Ovary (tissue), 9 donors: ENCODE measurements around the gene MACROH2A1. TPM values are rescaled to one million over a fixed set of nuclear protein-coding genes. Genes with fewer than 3 reads are reported as not detected.

Source experiments
- DNase-seq, 5 donors: peaks; one replicate each; pipeline ENCODE4 v3.0.0-alpha.2; 2019 to 2020
- H3K27ac ChIP-seq, 2 donors: fragments of 200-600 bp; one replicate each; pipeline versions ENCODE4 v1.5.1 to v1.8.0; 2019 to 2022
- H3K27me3 ChIP-seq: fragments of 200-600 bp; one replicate; pipeline ENCODE4 v1.8.0; 2022
- H3K36me3 ChIP-seq: fragments of 200-600 bp; sonication (generic); one replicate; pipeline ENCODE4 v1.5.1; 2019
- H3K4me1 ChIP-seq: one replicate; pipeline ENCODE4 v1.8.1; 2013; ENCODE audit warnings: mild to moderate bottlenecking, moderate library complexity; ENCODE audit not compliant: insufficient read depth
- H3K4me3 ChIP-seq: fragments of 200-600 bp; sonication (generic); one replicate; pipeline ENCODE4 v1.5.1; 2017
- H3K9me3 ChIP-seq, 2 donors: fragments of 200-600 bp in 1 of 2; sonication (generic) in 1 of 2; one replicate each; pipeline versions ENCODE4 v1.5.1 to v1.8.1; 2013 to 2019; ENCODE audit warnings: mild to moderate bottlenecking in 1 of 2, moderate library complexity in 1 of 2
- CTCF ChIP-seq, 3 donors: fragments of 450-650 bp in 2 of 3; fragments of 200-600 bp in 1 of 3; IDR thresholded peaks; one replicate each; pipeline versions ENCODE4 v1.5.1 to v1.8.0; 2016 to 2022; ENCODE audit warnings: antibody characterized with exemption in 3 of 3, mild to moderate bottlenecking in 1 of 3
- EP300 ChIP-seq: sonication (generic); formaldehyde crosslinking; IDR thresholded peaks from one replicate; pipeline ENCODE4 v1.6.1; 2017; ENCODE audit warnings: antibody characterized with exemption
- POLR2A ChIP-seq: fragments of 450-650 bp; IDR thresholded peaks from one replicate; pipeline ENCODE4 v1.6.1; 2017; ENCODE audit warnings: antibody characterized with exemption, mild to moderate bottlenecking, moderate library complexity
- WGBS, 3 donors: extraction: QIAGEN DNeasy Blood & Tissue Kit in 1 of 3; methylation state at CpG; one replicate each; pipeline versions ENCODE4 v1.1.5 to v1.1.7; 2013 to 2017; 5-methylcytosine and 5-hydroxymethylcytosine counted together
- intact Hi-C, 4 donors: fragments of 100-400 bp; cut with DNase I; formaldehyde crosslinking; loops; one replicate each; pipeline versions ENCODE4 v1.11.0 to v1.15.1; 2022 to 2023
- polyA plus RNA-seq, 2 donors: library from polyadenylated mRNA; stranded (reverse); fragments of 200-250 nt in 1 of 2; fragments of 350-450 nt in 1 of 2; fragmentation: Illumina TruSeq in 1 of 2; extraction: RNeasy Lipid Tissue Mini Kit (QIAGEN cat#74804) in 1 of 2; gene quantifications; one replicate each; pipeline ENCODE4 v1.2.3, GENCODE V29; 2013 to 2014
- total RNA-seq, 7 donors: library from RNA; depleted of rRNA in 2 of 7; stranded (reverse); fragments of >200 nt in 2 of 7; fragmentation: NEBNext Ultra II Directional in 3 of 7; extraction: Animal tissue kit (Norgen Biotek cat#: 25700) in 3 of 7; gene quantifications; one replicate each; pipeline versions ENCODE4 v1.1.0 to v1.2.4, GENCODE V29; 2016 to 2023
- donor health status: DM: no; HTN: no; CAD: no; lungs with moderate emphysema.
- donor health status: DM: no; HTN: no; CAD: no.
- donor health status: Bipolar disorder and iron deficiency.
- donor health status: DM: yes; HTN: yes; CAD: no.
- donor health status: DM: no; HTN: no; CAD: no.
- donor health status: DM: yes; HTN: yes; CAD: no.

Gene MACROH2A1
- total and polyA plus RNA-seq, 9 donors, result 71.7 to 157 (median 102) TPM

DNA sequence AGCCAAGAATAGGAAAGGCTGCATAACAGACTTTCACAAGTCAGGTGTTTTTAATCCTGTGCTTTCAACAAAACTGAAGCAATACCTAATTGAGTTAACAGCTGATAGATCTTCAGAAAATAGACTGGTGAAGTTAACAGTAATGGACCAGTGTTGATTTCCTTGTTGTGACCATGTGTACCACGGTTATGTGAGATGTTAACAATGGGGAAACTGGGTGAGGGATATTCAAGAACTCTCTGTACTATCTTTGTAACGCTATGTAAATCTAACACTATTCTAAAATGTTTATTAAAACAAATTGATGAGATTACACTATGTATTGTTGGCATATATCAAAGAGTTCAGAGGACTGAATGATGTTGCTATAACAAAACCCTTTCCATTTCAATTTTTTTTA, 36.9 kb downstream of the MACROH2A1 start:
- Histone ChIP-seq H3K36me3 (no peaks in the 10 kb centered on the region), H3K4me3 (no peak overlapping the region), H3K4me1 (peaks cover 2% of the 10 kb centered on the region), H3K9me3 (no peaks in the 10 kb centered on the region), H3K27me3 (no peaks in the 10 kb centered on the region), H3K27ac (no peak overlapping the region)
- WGBS, 3 donors, result 86 to 94% (median 93%) methylated on average over 2 of the region's 2 CpGs
- no peak for DNase-seq
- TF ChIP-seq CTCF (IDR thresholded peaks at IDR 0.05) (no peak), EP300 (no peak), POLR2A (no peak)
- intact Hi-C loops, result no loop called here

GRCh38 chr5:135360278-135361274, 38.5 kb downstream of the MACROH2A1 start:
- Histone ChIP-seq H3K4me3 (no peak overlapping the region), H3K27ac (no peak overlapping the region), H3K4me1 (peaks cover 10% of the 10 kb centered on the region), H3K27me3 (no peaks in the 10 kb centered on the region), H3K9me3 (no peaks in the 10 kb centered on the region), H3K36me3 (no peaks in the 10 kb centered on the region)
- DNase-seq, result no peak
- WGBS, 3 donors, result 84 to 88% (median 85%) methylated on average over 16 of the region's 16 CpGs
- TF ChIP-seq EP300 (no peak), CTCF (IDR thresholded peaks at IDR 0.05) (no peak), POLR2A (no peak)
- intact Hi-C loops, result no loop called here

- no peak for TF ChIP-seq CTCF (IDR thresholded peaks at IDR 0.05)
- intact Hi-C loops, result no loop called here
- no peak overlapping the region for H3K27ac ChIP-seq
- H3K4me1 ChIP-seq, result peaks cover 10% of the 10 kb centered on the region
- no peaks in the 10 kb centered on the region for H3K9me3 ChIP-seq
- WGBS, 3 donors, result 67 to 74% (median 68%) methylated on average over 8 of the region's 8 CpGs
- no peak overlapping the region for H3K4me3 ChIP-seq
- H3K36me3 ChIP-seq, result no peaks in the 10 kb centered on the region
- no peaks in the 10 kb centered on the region for H3K27me3 ChIP-seq
- no peak for DNase-seq
These were observed 39.5 kb downstream of the MACROH2A1 start for GRCh38 chr5:135359374-135360165.

DNA sequence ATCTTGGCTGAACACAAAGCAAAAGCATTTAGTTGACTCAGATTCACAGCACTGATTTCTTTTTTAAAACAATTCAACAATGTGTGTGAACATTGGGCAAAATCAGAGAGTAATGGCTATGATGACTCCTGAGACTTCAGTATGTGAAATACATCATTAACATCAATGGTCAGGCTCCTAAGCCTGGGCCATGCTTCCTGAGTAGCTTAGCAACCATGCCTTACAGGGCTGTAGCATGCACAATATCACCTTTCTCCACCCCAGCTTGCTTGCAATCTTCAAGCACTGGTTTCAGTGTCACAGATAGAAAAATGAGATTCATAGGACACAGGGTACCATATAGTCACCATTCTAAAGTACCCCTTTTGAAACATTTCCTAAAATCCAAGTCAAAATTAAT, 41.3 kb downstream of the MACROH2A1 start:
- TF ChIP-seq CTCF (IDR thresholded peaks at IDR 0.05) (no peak), EP300 (no peak), POLR2A (no peak)
- no peak overlapping the region for H3K4me3 ChIP-seq
- no peak for DNase-seq
- no peaks in the 10 kb centered on the region for H3K9me3 ChIP-seq
- H3K36me3 ChIP-seq, result no peaks in the 10 kb centered on the region
- H3K4me1 ChIP-seq, result peaks cover 12% of the 10 kb centered on the region
- no peak overlapping the region for H3K27ac ChIP-seq
- H3K27me3 ChIP-seq, result no peaks in the 10 kb centered on the region
- intact Hi-C loops, result no loop called here
